ENCODE results near the gene DAP.

DNA sequence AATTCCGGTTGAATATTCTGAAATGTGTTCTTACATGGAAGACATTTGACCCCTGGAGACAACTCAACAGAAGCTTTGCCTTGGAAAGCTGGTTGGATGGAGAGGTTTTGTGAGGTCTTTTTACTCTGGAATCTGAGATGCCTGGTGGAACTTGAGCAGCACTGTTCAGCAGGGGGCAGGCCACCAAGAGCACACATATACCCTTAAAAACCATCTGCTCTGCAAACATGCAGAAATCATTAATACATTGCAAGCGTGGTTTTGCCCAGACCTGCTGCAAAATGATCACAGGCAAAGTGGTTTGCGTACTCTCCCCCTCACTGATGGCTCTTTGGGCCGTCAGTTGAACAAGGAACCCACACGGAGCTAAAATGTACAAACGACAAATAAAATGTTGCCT is 32.8 kb upstream of the DAP start:
- TF ChIP-seq EZH2 (IDR thresholded peaks at IDR 0.05; ENCODE audit: low read depth, unreplicated experiment) (no peak), CTCF (conservative IDR thresholded peaks at IDR 0.05; ENCODE audit: low read depth in 2 of 2) (no peak; a peak in 1 of 4 replicates), CREB1 (CRISPR knock-in tag; IDR thresholded peaks at IDR 0.05; ENCODE audit: low read depth) (no peak), POLR2AphosphoS5 (IDR thresholded peaks at IDR 0.05; ENCODE audit: low read depth) (no peak), JUNB (IDR thresholded peaks at IDR 0.05; ENCODE audit: unreplicated experiment) (no peak), EZH2phosphoT487 (IDR thresholded peaks at IDR 0.05; ENCODE audit: unreplicated experiment) (no peak), NANOG (IDR thresholded peaks at IDR 0.05; ENCODE audit: borderline replicate concordance) (no peak), STAT1 (IDR thresholded peaks at IDR 0.05; ENCODE audit: unreplicated experiment) (no peak)
- TF ChIP-seq, protein P1, sequence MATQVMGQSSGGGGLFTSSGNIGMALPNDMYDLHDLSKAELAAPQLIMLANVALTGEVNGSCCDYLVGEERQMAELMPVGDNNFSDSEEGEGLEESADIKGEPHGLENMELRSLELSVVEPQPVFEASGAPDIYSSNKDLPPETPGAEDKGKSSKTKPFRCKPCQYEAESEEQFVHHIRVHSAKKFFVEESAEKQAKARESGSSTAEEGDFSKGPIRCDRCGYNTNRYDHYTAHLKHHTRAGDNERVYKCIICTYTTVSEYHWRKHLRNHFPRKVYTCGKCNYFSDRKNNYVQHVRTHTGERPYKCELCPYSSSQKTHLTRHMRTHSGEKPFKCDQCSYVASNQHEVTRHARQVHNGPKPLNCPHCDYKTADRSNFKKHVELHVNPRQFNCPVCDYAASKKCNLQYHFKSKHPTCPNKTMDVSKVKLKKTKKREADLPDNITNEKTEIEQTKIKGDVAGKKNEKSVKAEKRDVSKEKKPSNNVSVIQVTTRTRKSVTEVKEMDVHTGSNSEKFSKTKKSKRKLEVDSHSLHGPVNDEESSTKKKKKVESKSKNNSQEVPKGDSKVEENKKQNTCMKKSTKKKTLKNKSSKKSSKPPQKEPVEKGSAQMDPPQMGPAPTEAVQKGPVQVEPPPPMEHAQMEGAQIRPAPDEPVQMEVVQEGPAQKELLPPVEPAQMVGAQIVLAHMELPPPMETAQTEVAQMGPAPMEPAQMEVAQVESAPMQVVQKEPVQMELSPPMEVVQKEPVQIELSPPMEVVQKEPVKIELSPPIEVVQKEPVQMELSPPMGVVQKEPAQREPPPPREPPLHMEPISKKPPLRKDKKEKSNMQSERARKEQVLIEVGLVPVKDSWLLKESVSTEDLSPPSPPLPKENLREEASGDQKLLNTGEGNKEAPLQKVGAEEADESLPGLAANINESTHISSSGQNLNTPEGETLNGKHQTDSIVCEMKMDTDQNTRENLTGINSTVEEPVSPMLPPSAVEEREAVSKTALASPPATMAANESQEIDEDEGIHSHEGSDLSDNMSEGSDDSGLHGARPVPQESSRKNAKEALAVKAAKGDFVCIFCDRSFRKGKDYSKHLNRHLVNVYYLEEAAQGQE (IDR thresholded peaks at IDR 0.05; ENCODE audit: unreplicated experiment): no peak
- TF ChIP-seq, protein P2, sequence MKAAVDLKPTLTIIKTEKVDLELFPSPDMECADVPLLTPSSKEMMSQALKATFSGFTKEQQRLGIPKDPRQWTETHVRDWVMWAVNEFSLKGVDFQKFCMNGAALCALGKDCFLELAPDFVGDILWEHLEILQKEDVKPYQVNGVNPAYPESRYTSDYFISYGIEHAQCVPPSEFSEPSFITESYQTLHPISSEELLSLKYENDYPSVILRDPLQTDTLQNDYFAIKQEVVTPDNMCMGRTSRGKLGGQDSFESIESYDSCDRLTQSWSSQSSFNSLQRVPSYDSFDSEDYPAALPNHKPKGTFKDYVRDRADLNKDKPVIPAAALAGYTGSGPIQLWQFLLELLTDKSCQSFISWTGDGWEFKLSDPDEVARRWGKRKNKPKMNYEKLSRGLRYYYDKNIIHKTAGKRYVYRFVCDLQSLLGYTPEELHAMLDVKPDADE (IDR thresholded peaks at IDR 0.05): no peak
